Activated B cell treated with CpG ODN at 0.5 μM for 24 hours (primary cell): ENCODE data around the gene LGSN. TPM values are rescaled to one million over a fixed set of nuclear protein-coding genes. Genes with fewer than 3 reads are reported as not detected.
"Not testable (repeated sequence)": the region's sequence is repeated elsewhere in the genome, so short reads cannot be mapped to it uniquely, and the experiment has no call there.

Source experiments
- ATAC-seq: fragments of 200-7000 bp; cut with Tn5 transposase; one replicate; pipeline ENCODE4 v1.10.0; 2021; ENCODE audit warnings: low read depth, mild to moderate bottlenecking, moderate library complexity
- CTCF ChIA-PET: fragments of 350-600 bp; sonication (Branson Sonifier 250); formaldehyde crosslinking; loops from one replicate; lab custom pipeline; 2021; ENCODE audit warnings: antibody characterized with exemption; lab: Charles Lee
- POLR2A ChIA-PET: fragments of 350-600 bp; sonication (Branson Sonifier 250); formaldehyde crosslinking; loops from one replicate; lab custom pipeline; 2021; ENCODE audit warnings: antibody characterized with exemption; lab: Charles Lee
- DNase-seq: peaks from one replicate; pipeline ENCODE4 v3.0.0; 2022
- H3K27ac Mint-ChIP-seq: one replicate; pipeline ENCODE4 v1.8.0; 2020; ENCODE audit warnings: mixed read lengths
- H3K27me3 Mint-ChIP-seq: one replicate; pipeline ENCODE4 v1.8.0; 2021; ENCODE audit warnings: mixed read lengths
- H3K36me3 Mint-ChIP-seq: one replicate; pipeline ENCODE4 v1.8.0; 2021; ENCODE audit warnings: low read depth, mixed read lengths
- H3K4me1 Mint-ChIP-seq: one replicate; pipeline ENCODE4 v1.8.0; 2021; ENCODE audit warnings: mixed read lengths
- H3K4me3 Mint-ChIP-seq: one replicate; pipeline ENCODE4 v1.8.0; 2020; ENCODE audit warnings: mild to moderate bottlenecking, mixed read lengths
- H3K9me3 Mint-ChIP-seq: one replicate; pipeline ENCODE4 v1.8.0; 2020; ENCODE audit warnings: mixed read lengths
- intact Hi-C: fragments of 100-400 bp; cut with micrococcal nuclease; formaldehyde crosslinking; loops from one replicate; pipeline ENCODE4 v1.15.1; 2024
- total RNA-seq: library from RNA; stranded (reverse); gene quantifications from 2 replicates; pipeline ENCODE4 v1.2.3, GENCODE V29; 2022
- TF ChIP-seq, protein P1 (sequence below): fragments of 200-600 bp; IDR thresholded peaks from one replicate; pipeline ENCODE4 v1.8.0; 2022; ENCODE audit warnings: antibody characterized with exemption, mild to moderate bottlenecking

The LGSN gene
- total RNA-seq, 1 donor from 2014 or later = 0.11 TPM

DNA sequence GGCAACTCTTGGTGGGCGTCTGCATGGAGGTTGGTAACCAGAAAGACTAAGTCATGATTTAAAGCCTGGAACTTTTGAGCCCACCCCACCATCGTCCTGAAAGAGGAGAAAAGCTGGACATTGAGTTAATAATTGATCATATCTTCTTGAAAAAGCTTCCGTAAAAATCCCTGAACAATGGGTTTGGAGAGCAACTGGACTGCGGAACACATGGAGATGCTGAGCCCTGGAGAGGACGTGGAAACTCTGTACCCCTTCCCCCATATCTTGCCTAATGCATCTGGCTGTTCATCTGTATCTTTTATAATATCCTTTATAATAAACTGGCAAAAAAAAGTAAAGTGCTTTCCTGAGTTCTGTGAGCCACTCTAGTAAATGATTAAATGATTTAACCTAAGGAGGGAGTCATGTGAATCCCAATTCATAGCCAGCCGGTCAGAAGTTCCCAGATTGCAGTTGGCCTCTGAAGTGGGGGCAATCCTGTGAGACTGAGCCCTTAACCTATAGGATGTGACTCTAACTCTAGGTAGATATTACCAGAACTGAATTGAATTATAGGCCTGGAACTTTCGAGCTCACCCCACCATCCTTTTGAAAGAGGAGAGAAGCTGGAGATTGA lies 26.5 kb upstream of the LGSN start:
- ATAC-seq (no peak), DNase-seq (no peak)
- ChIA-PET CTCF (no interaction called here), POLR2A (no interaction called here)
- H3K4me1 Mint-ChIP-seq = no peaks in the 10 kb centered on the region
- H3K27ac Mint-ChIP-seq = no peak overlapping the region
- TF ChIP-seq, protein P1, sequence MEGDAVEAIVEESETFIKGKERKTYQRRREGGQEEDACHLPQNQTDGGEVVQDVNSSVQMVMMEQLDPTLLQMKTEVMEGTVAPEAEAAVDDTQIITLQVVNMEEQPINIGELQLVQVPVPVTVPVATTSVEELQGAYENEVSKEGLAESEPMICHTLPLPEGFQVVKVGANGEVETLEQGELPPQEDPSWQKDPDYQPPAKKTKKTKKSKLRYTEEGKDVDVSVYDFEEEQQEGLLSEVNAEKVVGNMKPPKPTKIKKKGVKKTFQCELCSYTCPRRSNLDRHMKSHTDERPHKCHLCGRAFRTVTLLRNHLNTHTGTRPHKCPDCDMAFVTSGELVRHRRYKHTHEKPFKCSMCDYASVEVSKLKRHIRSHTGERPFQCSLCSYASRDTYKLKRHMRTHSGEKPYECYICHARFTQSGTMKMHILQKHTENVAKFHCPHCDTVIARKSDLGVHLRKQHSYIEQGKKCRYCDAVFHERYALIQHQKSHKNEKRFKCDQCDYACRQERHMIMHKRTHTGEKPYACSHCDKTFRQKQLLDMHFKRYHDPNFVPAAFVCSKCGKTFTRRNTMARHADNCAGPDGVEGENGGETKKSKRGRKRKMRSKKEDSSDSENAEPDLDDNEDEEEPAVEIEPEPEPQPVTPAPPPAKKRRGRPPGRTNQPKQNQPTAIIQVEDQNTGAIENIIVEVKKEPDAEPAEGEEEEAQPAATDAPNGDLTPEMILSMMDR = no peak
- H3K9me3 Mint-ChIP-seq = no peaks in the 10 kb centered on the region
- H3K4me3 Mint-ChIP-seq = no peak overlapping the region
- intact Hi-C loops = no loop called here
- H3K36me3 Mint-ChIP-seq = no peaks in the 10 kb centered on the region
- H3K27me3 Mint-ChIP-seq = no peaks in the 10 kb centered on the region

DNA sequence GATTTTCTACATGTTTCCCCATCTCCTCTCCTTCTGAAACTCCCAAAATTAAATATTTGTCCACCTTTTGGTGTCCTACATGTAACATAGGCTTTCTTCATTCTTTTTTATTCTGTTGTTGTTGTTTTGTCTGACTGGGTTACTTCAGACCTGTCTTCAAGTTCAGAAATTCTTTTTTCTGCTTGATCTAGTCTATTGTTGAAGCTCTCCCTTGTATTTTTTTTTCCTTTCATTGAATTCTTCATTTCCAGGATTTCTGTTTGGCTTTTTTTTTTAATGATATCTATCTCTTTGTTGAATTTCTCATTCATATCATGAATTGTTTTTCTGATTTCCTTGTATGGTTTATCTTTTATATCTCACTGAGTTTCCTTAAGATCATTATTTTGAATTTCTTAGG lies 20.6 kb upstream of the LGSN start:
- ChIA-PET POLR2A (no interaction called here), CTCF (no interaction called here)
- no peak overlapping the region for H3K27ac Mint-ChIP-seq
- DNase-seq (no peak), ATAC-seq (no peak)
- no peaks in the 10 kb centered on the region for H3K36me3 Mint-ChIP-seq
- TF ChIP-seq, protein P1 = no peak
- peaks cover 23% of the 10 kb centered on the region for H3K9me3 Mint-ChIP-seq
- H3K4me3 Mint-ChIP-seq = no peak overlapping the region
- no peaks in the 10 kb centered on the region for H3K4me1 Mint-ChIP-seq
- intact Hi-C loops = no loop called here
- no peaks in the 10 kb centered on the region for H3K27me3 Mint-ChIP-seq

DNA sequence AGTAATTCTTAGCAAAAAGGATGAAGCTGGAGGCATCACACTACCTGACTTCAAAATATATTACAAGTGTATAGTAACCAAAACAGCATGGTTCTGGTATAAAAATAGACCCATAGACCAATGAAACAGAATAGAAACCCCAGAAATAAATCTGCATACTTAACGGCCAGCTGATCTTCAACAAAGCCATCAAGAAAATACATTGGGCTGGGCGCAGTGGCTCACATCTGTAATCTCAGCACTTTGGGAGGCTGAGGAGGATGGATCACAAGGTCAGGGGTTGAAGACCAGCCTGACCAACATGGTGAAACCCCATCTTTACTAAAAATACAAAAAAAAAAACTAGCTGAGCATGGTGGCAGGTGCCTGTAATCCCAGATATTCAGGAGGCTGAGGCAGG lies 14.9 kb upstream of the LGSN start:
- ATAC-seq, POLR2A ChIA-PET, H3K27me3 Mint-ChIP-seq, H3K27ac Mint-ChIP-seq, H3K4me3 Mint-ChIP-seq, intact Hi-C loops, CTCF ChIA-PET, H3K36me3 Mint-ChIP-seq, DNase-seq, H3K4me1 Mint-ChIP-seq: not testable (repeated sequence)
- peaks cover 10% of the 10 kb centered on the region for H3K9me3 Mint-ChIP-seq

DNA sequence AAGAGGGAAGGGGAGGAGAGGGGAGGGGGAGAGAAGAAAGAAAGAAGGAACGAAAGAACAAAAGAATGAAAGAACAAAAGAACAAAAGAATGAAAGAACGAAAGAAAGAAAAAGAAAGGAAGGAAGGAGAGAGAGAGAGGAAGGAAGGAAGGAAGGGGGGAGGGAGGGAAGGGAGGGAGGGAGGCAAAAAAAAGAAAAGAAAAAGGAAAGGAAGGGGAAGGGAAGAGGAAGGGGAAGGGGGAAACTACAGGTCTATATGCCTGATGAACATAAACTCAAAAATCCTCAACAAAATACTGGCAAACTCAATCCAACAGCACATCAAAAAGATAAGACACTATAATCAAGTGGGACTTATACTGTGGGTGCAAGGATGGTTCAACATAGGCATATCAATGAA lies 13.7 kb upstream of the LGSN start:
- H3K4me3 Mint-ChIP-seq = no peak overlapping the region
- H3K4me1 Mint-ChIP-seq = no peaks in the 10 kb centered on the region
- POLR2A ChIA-PET = no interaction called here
- H3K9me3 Mint-ChIP-seq = peaks cover under 1% of the 10 kb centered on the region
- CTCF ChIA-PET = no interaction called here
- no peak for DNase-seq
- TF ChIP-seq, protein P1 = no peak
- H3K27ac Mint-ChIP-seq = no peak overlapping the region
- ATAC-seq = no peak
- intact Hi-C loops = no loop called here
- peaks cover 4% of the 10 kb centered on the region for H3K27me3 Mint-ChIP-seq
- H3K36me3 Mint-ChIP-seq = no peaks in the 10 kb centered on the region

DNA sequence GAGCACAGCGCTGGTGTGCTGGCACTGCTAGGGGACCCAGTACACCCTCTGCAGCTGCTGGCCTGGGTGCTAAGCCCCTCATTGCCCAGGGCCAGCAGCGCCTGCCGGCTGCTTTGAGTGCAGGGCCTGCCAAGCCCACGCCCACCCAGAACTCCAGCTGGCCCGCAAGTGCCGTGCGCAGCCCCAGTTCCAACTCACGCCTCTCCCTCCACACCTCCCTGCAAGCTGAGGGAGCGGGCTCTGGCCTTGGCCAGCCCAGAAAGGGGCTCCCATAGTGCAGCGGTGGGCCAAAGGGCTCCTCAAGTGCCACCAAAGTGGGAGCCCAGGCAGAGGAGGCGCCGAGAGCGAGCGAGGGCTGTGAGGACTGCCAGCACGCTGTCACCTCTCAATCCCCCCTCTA lies 6.8 kb upstream of the LGSN start:
- POLR2A ChIA-PET, H3K36me3 Mint-ChIP-seq, CTCF ChIA-PET: not testable (repeated sequence)

DNA sequence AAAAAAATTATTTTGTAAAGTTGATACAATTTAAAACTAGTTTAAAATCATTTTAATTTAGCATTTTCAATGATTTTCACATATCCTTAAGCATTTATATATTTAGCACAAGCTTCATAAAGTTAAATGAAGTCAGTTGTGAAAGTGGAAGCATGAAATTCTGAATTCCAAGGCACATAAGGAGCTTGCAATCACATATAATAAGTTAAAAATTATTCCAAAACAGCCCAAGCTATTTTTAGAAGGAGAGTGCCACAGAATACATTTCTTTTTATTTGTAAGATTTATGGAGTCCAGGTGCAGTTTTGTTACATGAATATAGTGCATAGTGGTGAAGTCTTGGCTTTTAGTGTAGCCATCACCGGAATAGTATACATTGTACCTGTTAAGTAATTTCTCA lies 3.2 kb upstream of the LGSN start:
- no peaks in the 10 kb centered on the region for H3K4me1 Mint-ChIP-seq
- TF ChIP-seq, protein P1 = no peak
- intact Hi-C loops = no loop called here
- no peaks in the 10 kb centered on the region for H3K36me3 Mint-ChIP-seq
- CTCF ChIA-PET = interaction anchor here (0.6 kb wide), 1 partner anchor 16 kb away, joined by 3 read pairs; no protein-coding TSS in a partner anchor
- no peak overlapping the region for H3K27ac Mint-ChIP-seq
- POLR2A ChIA-PET = no interaction called here
- ATAC-seq (no peak), DNase-seq (no peak)
- H3K27me3 Mint-ChIP-seq = peaks cover 3% of the 10 kb centered on the region
- peaks cover 3% of the 10 kb centered on the region for H3K9me3 Mint-ChIP-seq
- no peak overlapping the region for H3K4me3 Mint-ChIP-seq

More for the DNA sequence above, 6.8 kb upstream of the LGSN start:
- H3K4me1 Mint-ChIP-seq, H3K27ac Mint-ChIP-seq, H3K27me3 Mint-ChIP-seq, H3K4me3 Mint-ChIP-seq, intact Hi-C loops, DNase-seq, ATAC-seq, H3K9me3 Mint-ChIP-seq: not testable (repeated sequence)
